Measurements from ENCODE around the gene CHCHD3.

DNA sequence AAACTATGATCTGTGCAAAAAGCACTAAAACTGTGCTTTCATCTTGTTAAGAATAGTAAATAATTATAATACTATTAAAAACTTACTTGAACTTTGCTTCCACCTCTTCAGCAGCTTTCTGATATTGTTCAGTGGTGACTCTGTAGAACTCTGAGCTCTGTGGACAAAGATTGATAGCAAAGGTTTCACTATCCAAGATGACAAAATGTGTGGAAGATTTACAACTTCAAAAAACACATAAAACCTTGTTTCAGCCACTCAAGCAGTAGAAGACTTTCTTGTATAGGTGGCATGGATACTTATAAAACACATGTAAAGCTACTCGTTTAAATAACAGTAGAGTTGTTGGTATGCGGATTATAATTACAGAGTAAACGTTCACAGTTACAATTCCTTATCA is 243.6 kb downstream of the CHCHD3 start:
- no peak for TF ChIP-seq EZH2 (IDR thresholded peaks at IDR 0.05; ENCODE audit: low read depth)
- TF ChIP-seq, protein P1, sequence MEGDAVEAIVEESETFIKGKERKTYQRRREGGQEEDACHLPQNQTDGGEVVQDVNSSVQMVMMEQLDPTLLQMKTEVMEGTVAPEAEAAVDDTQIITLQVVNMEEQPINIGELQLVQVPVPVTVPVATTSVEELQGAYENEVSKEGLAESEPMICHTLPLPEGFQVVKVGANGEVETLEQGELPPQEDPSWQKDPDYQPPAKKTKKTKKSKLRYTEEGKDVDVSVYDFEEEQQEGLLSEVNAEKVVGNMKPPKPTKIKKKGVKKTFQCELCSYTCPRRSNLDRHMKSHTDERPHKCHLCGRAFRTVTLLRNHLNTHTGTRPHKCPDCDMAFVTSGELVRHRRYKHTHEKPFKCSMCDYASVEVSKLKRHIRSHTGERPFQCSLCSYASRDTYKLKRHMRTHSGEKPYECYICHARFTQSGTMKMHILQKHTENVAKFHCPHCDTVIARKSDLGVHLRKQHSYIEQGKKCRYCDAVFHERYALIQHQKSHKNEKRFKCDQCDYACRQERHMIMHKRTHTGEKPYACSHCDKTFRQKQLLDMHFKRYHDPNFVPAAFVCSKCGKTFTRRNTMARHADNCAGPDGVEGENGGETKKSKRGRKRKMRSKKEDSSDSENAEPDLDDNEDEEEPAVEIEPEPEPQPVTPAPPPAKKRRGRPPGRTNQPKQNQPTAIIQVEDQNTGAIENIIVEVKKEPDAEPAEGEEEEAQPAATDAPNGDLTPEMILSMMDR (conservative IDR thresholded peaks at IDR 0.05) = no peak

All from PC-9 (cell line).